ENCODE results near the gene IL1A. TPM values are rescaled to one million over a fixed set of nuclear protein-coding genes. Genes with fewer than 3 reads are reported as not detected.

Gene IL1A
- total and polyA plus RNA-seq, 4 donors, result 0.55 to 0.99 (median 0.57) TPM

- Histone ChIP-seq H3K27ac (ENCODE audit: low read depth, low read length) (no peak overlapping the region), H3K4me1 (ENCODE audit: control insufficient read depth, insufficient read depth, low read length) (no peaks in the 10 kb centered on the region), H3K27me3 (ENCODE audit: control insufficient read depth, insufficient read depth, low read length) (no peaks in the 10 kb centered on the region), H3K4me3 (ENCODE audit: low read depth, low read length) (no peak overlapping the region), H3K9me3 (ENCODE audit: control insufficient read depth, insufficient read depth, low read length) (no peaks in the 10 kb centered on the region), H3K36me3 (ENCODE audit: control insufficient read depth, insufficient read depth, low read length) (no peaks in the 10 kb centered on the region)
- peak in 1 of 6 donors; percentile 59 for DNase-seq (ENCODE audit: low read depth in 4 of 6, low spot score in 6 of 6)
- 93% methylated on average over 4 of the region's 5 CpGs for WGBS (ENCODE audit: insufficient coverage)
These were observed 45.0 kb upstream of the IL1A start for GRCh38 chr2:112829101-112829960.

GRCh38 chr2:112828251-112828691, 44.0 kb upstream of the IL1A start:
- Histone ChIP-seq H3K27me3 (ENCODE audit: control insufficient read depth, insufficient read depth, low read length) (no peaks in the 10 kb centered on the region), H3K4me1 (ENCODE audit: control insufficient read depth, insufficient read depth, low read length) (no peaks in the 10 kb centered on the region), H3K9me3 (ENCODE audit: control insufficient read depth, insufficient read depth, low read length) (no peaks in the 10 kb centered on the region), H3K27ac (ENCODE audit: low read depth, low read length) (no peak overlapping the region), H3K36me3 (ENCODE audit: control insufficient read depth, insufficient read depth, low read length) (no peaks in the 10 kb centered on the region), H3K4me3 (ENCODE audit: low read depth, low read length) (no peak overlapping the region)
- no peak for DNase-seq (ENCODE audit: low read depth in 4 of 6, low spot score in 6 of 6)
- no CpG with 5 or more reads among the region's 3 CpGs for WGBS (ENCODE audit: insufficient coverage)

- DNase-seq (ENCODE audit: low read depth in 4 of 6, low spot score in 6 of 6), result no peak
- H3K4me3 ChIP-seq (ENCODE audit: low read depth, low read length), result no peak overlapping the region
- no peaks in the 10 kb centered on the region for H3K4me1 ChIP-seq (ENCODE audit: control insufficient read depth, insufficient read depth, low read length)
- no peaks in the 10 kb centered on the region for H3K27me3 ChIP-seq (ENCODE audit: control insufficient read depth, insufficient read depth, low read length)
- no peaks in the 10 kb centered on the region for H3K36me3 ChIP-seq (ENCODE audit: control insufficient read depth, insufficient read depth, low read length)
- no peak overlapping the region for H3K27ac ChIP-seq (ENCODE audit: low read depth, low read length)
- no peaks in the 10 kb centered on the region for H3K9me3 ChIP-seq (ENCODE audit: control insufficient read depth, insufficient read depth, low read length)
- 93% methylated on average over 2 of the region's 6 CpGs for WGBS (ENCODE audit: insufficient coverage)
These were observed 43.4 kb upstream of the IL1A start for GRCh38 chr2:112827604-112828185.

GRCh38 chr2:112827009-112827408, 42.7 kb upstream of the IL1A start:
- H3K4me3 ChIP-seq (ENCODE audit: low read depth, low read length), result no peak overlapping the region

GRCh38 chr2:112825706-112826105, 41.4 kb upstream of the IL1A start:
- H3K27ac ChIP-seq (ENCODE audit: low read depth, low read length), result no peak overlapping the region
- no peaks in the 10 kb centered on the region for H3K36me3 ChIP-seq (ENCODE audit: control insufficient read depth, insufficient read depth, low read length)
- H3K4me3 ChIP-seq (ENCODE audit: low read depth, low read length), result no peak overlapping the region
- DNase-seq (ENCODE audit: low read depth in 4 of 6, low spot score in 6 of 6), result no peak
- no CpG with 5 or more reads among the region's 2 CpGs for WGBS (ENCODE audit: insufficient coverage)
- no peaks in the 10 kb centered on the region for H3K27me3 ChIP-seq (ENCODE audit: control insufficient read depth, insufficient read depth, low read length)
- H3K4me1 ChIP-seq (ENCODE audit: control insufficient read depth, insufficient read depth, low read length), result no peaks in the 10 kb centered on the region
- H3K9me3 ChIP-seq (ENCODE audit: control insufficient read depth, insufficient read depth, low read length), result no peaks in the 10 kb centered on the region

More at GRCh38 chr2:112827009-112827408, 42.7 kb upstream of the IL1A start:
- no peaks in the 10 kb centered on the region for H3K4me1 ChIP-seq (ENCODE audit: control insufficient read depth, insufficient read depth, low read length)
- no peak overlapping the region for H3K27ac ChIP-seq (ENCODE audit: low read depth, low read length)
- H3K9me3 ChIP-seq (ENCODE audit: control insufficient read depth, insufficient read depth, low read length), result no peaks in the 10 kb centered on the region
- no peaks in the 10 kb centered on the region for H3K36me3 ChIP-seq (ENCODE audit: control insufficient read depth, insufficient read depth, low read length)
- no CpG with 5 or more reads among the region's 3 CpGs for WGBS (ENCODE audit: insufficient coverage)
- no peak for DNase-seq (ENCODE audit: low read depth in 4 of 6, low spot score in 6 of 6)
- no peaks in the 10 kb centered on the region for H3K27me3 ChIP-seq (ENCODE audit: control insufficient read depth, insufficient read depth, low read length)

- H3K4me1 ChIP-seq (ENCODE audit: control insufficient read depth, insufficient read depth, low read length), result no peaks in the 10 kb centered on the region
- H3K9me3 ChIP-seq (ENCODE audit: control insufficient read depth, insufficient read depth, low read length), result no peaks in the 10 kb centered on the region
- DNase-seq (ENCODE audit: low read depth in 4 of 6, low spot score in 6 of 6), result no peak
- no peak overlapping the region for H3K4me3 ChIP-seq (ENCODE audit: low read depth, low read length)
- H3K27me3 ChIP-seq (ENCODE audit: control insufficient read depth, insufficient read depth, low read length), result no peaks in the 10 kb centered on the region
- no peaks in the 10 kb centered on the region for H3K36me3 ChIP-seq (ENCODE audit: control insufficient read depth, insufficient read depth, low read length)
- H3K27ac ChIP-seq (ENCODE audit: low read depth, low read length), result no peak overlapping the region
These were observed 40.4 kb upstream of the IL1A start for GRCh38 chr2:112824694-112825085.

GRCh38 chr2:112821682-112822081, 37.4 kb upstream of the IL1A start:
- no peak overlapping the region for H3K4me3 ChIP-seq (ENCODE audit: low read depth, low read length)
- 77% methylated on average over 4 of the region's 4 CpGs for WGBS (ENCODE audit: insufficient coverage)
- H3K27ac ChIP-seq (ENCODE audit: low read depth, low read length), result no peak overlapping the region
- no peaks in the 10 kb centered on the region for H3K36me3 ChIP-seq (ENCODE audit: control insufficient read depth, insufficient read depth, low read length)
- H3K4me1 ChIP-seq (ENCODE audit: control insufficient read depth, insufficient read depth, low read length), result no peaks in the 10 kb centered on the region
- DNase-seq (ENCODE audit: low read depth in 4 of 6, low spot score in 6 of 6), result no peak
- H3K9me3 ChIP-seq (ENCODE audit: control insufficient read depth, insufficient read depth, low read length), result no peaks in the 10 kb centered on the region
- no peaks in the 10 kb centered on the region for H3K27me3 ChIP-seq (ENCODE audit: control insufficient read depth, insufficient read depth, low read length)

GRCh38 chr2:112821142-112821541, 36.8 kb upstream of the IL1A start:
- no peak for DNase-seq (ENCODE audit: low read depth in 4 of 6, low spot score in 6 of 6)
- Histone ChIP-seq H3K4me1 (ENCODE audit: control insufficient read depth, insufficient read depth, low read length) (no peaks in the 10 kb centered on the region), H3K4me3 (ENCODE audit: low read depth, low read length) (no peak overlapping the region), H3K36me3 (ENCODE audit: control insufficient read depth, insufficient read depth, low read length) (no peaks in the 10 kb centered on the region), H3K27me3 (ENCODE audit: control insufficient read depth, insufficient read depth, low read length) (no peaks in the 10 kb centered on the region), H3K27ac (ENCODE audit: low read depth, low read length) (no peak overlapping the region), H3K9me3 (ENCODE audit: control insufficient read depth, insufficient read depth, low read length) (no peaks in the 10 kb centered on the region)
- 60% methylated on average over 1 of the region's 5 CpGs for WGBS (ENCODE audit: insufficient coverage)

- Histone ChIP-seq H3K9me3 (ENCODE audit: control insufficient read depth, insufficient read depth, low read length) (no peaks in the 10 kb centered on the region), H3K4me1 (ENCODE audit: control insufficient read depth, insufficient read depth, low read length) (no peaks in the 10 kb centered on the region), H3K27ac (ENCODE audit: low read depth, low read length) (no peak overlapping the region), H3K36me3 (ENCODE audit: control insufficient read depth, insufficient read depth, low read length) (no peaks in the 10 kb centered on the region), H3K4me3 (ENCODE audit: low read depth, low read length) (no peak overlapping the region), H3K27me3 (ENCODE audit: control insufficient read depth, insufficient read depth, low read length) (no peaks in the 10 kb centered on the region)
- DNase-seq (ENCODE audit: low read depth in 4 of 6, low spot score in 6 of 6), result no peak
These were observed 36.0 kb upstream of the IL1A start for GRCh38 chr2:112820343-112820742.

- Histone ChIP-seq H3K27me3 (ENCODE audit: control insufficient read depth, insufficient read depth, low read length) (no peaks in the 10 kb centered on the region), H3K4me3 (ENCODE audit: low read depth, low read length) (no peak overlapping the region), H3K36me3 (ENCODE audit: control insufficient read depth, insufficient read depth, low read length) (no peaks in the 10 kb centered on the region), H3K27ac (ENCODE audit: low read depth, low read length) (no peak overlapping the region), H3K9me3 (ENCODE audit: control insufficient read depth, insufficient read depth, low read length) (no peaks in the 10 kb centered on the region), H3K4me1 (ENCODE audit: control insufficient read depth, insufficient read depth, low read length) (no peaks in the 10 kb centered on the region)
- 73% methylated on average over 6 of the region's 7 CpGs for WGBS (ENCODE audit: insufficient coverage)
- no peak for DNase-seq (ENCODE audit: low read depth in 4 of 6, low spot score in 6 of 6)
These were observed 34.8 kb upstream of the IL1A start for GRCh38 chr2:112819081-112819480.
